ENCODE results near the gene PTPN14.
A peak's percentile ranks its signal among the peaks of the same experiment; 100 is the strongest.

The PTPN14 gene

DNA sequence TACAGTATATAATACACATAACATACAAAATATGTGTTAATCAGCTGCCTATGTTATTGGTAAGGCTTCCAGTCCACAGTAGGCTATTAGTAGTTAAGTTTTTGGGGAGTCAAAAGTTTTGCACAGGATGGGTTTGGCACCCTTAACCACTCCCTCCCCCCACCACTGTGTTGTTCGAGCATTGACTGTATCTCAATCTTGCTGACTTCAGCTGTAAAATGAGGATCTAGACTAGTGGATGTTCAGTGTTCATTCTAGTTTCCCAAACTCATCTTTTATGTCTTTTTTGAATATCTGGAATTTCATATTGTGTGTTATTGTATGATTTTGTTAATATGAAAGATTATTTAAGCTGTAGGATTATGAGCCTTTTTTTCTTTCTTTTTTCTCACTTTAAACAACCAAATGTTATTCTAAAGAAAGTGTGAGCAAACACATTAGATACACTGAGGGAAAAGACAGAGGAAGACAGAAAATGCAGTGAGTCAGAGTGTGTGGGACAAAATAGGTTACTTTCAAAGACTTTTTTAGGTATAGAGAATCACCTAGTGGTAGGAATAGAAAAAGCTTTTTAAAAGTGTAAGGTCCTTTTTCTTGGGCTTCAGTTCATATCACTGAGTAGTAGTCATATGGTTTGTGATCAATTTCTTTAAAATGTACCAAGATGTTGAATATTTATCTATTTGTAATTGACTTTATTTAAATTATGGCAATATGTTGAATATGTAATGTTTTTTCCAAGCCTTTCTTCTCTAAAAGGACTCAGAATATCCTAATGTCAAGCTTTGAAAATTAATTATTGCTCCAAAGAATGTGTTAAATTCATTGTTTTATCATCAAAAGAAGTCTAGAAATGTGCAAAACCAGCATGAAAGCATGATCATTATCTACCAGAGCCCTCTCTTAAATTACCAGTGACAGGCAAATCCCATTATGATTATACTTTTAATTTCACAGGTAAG, 33.7 kb upstream of the PTPN14 start:
- peak; percentile 53 for DNase-seq (ENCODE audit: low read depth)
- H3K4me3 ChIP-seq (ENCODE audit: low read depth, low read length) = no peak overlapping the region
- TF ChIP-seq, protein P1, sequence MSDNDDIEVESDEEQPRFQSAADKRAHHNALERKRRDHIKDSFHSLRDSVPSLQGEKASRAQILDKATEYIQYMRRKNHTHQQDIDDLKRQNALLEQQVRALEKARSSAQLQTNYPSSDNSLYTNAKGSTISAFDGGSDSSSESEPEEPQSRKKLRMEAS (IDR thresholded peaks at IDR 0.05; ENCODE audit: low read depth, low read length) = no peak
- TF ChIP-seq, protein P2, sequence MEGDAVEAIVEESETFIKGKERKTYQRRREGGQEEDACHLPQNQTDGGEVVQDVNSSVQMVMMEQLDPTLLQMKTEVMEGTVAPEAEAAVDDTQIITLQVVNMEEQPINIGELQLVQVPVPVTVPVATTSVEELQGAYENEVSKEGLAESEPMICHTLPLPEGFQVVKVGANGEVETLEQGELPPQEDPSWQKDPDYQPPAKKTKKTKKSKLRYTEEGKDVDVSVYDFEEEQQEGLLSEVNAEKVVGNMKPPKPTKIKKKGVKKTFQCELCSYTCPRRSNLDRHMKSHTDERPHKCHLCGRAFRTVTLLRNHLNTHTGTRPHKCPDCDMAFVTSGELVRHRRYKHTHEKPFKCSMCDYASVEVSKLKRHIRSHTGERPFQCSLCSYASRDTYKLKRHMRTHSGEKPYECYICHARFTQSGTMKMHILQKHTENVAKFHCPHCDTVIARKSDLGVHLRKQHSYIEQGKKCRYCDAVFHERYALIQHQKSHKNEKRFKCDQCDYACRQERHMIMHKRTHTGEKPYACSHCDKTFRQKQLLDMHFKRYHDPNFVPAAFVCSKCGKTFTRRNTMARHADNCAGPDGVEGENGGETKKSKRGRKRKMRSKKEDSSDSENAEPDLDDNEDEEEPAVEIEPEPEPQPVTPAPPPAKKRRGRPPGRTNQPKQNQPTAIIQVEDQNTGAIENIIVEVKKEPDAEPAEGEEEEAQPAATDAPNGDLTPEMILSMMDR (IDR thresholded peaks at IDR 0.05; ENCODE audit: low read depth, low read length) = peak; percentile 49

DNA sequence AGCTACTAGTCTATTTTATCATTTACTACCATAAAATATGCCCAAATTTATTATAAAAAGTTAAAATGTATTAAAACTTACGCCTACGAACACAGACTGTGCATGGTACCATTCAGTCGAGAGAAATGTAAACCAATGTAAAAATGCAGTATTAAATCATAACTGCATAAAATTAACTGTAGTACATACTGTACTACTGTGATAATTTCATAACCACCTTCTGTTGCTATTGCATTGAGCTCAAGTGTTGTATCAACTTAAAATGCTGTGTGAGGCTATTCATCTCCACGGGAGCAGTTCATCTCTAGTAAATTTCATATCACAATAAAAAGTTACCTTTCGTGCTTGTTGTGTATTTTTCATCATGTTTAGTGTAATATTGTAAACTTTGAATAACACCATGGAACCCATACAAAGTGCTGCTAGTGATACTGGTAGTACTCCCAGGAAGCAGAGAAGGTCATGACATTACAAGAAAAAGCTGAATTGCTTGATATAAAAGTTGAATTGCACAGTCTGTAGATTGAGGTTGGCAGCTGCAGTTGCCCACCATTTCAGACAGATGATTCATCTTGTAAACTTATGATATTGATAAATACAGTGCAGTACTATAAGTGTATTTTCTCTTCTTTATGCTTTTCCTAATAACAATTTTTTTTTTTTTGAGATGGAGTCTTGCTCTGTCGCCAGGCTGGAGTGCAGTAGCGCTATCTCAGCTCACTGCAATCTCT, 32.6 kb upstream of the PTPN14 start:
- no peak for DNase-seq (ENCODE audit: low read depth)
- no peak overlapping the region for H3K4me3 ChIP-seq (ENCODE audit: low read depth, low read length)
- TF ChIP-seq, protein P1 (IDR thresholded peaks at IDR 0.05; ENCODE audit: low read depth, low read length) = no peak
- TF ChIP-seq POLR2A (IDR thresholded peaks at IDR 0.05; ENCODE audit: extremely low read depth, insufficient read length) (no peak), MYC (IDR thresholded peaks at IDR 0.05; ENCODE audit: low read depth, low read length) (no peak)
- TF ChIP-seq, protein P2 (IDR thresholded peaks at IDR 0.05; ENCODE audit: low read depth, low read length) = no peak

DNA sequence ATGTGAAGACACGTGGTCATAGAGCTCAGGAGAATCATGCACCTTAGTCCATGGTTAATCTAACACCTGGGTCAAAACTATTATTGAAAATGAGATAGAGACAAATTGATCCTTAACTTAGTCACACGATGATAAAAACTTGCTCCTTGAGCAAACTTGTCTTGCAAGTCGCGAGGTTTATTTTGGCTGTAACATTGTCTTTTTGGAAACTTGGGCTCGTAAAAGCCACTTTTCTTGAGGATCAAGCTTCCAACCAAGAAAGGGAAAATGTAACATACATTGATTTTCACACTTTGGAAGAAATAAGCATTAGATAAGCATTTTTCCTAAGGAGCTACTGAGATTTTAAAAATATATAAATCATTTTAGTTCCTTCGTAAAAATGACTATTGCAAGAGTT, 31.7 kb upstream of the PTPN14 start:
- TF ChIP-seq MYC (IDR thresholded peaks at IDR 0.05; ENCODE audit: low read depth, low read length) = no peak
- TF ChIP-seq, protein P2 (IDR thresholded peaks at IDR 0.05; ENCODE audit: low read depth, low read length) = no peak
- TF ChIP-seq POLR2A (IDR thresholded peaks at IDR 0.05; ENCODE audit: extremely low read depth, insufficient read length) = no peak
- TF ChIP-seq, protein P1 (IDR thresholded peaks at IDR 0.05; ENCODE audit: low read depth, low read length) = no peak

DNA sequence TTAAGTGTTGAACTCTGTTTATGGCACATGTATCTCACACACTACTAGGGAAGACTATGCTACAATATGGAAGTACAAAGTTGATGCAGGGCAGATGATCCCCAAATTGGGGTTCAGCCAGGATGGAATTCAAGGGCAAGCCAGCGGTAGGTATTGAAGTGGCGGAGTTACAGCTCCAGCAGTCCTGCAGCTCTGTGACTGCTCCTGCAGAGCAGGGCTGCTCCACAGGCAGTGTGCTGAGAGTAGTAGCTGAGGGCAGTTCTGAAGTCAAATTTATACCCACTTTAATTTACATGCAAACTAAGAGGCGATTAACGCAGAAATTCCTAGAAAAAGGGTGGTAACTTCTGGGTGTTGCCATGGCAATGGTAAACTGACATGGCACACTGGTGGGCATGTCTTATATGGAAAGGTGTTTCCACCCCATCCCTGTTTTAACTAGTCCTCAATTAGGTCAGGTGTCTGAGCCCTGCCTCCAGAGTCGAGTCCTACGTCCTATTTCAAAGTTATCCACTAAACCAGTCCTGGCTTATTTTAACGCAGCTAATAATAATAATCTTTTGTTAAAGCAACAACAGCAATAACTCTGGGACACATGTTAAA, 31.0 kb upstream of the PTPN14 start:
- H3K4me3 ChIP-seq (ENCODE audit: low read depth, low read length) = no peak overlapping the region
- TF ChIP-seq, protein P2 (IDR thresholded peaks at IDR 0.05; ENCODE audit: low read depth, low read length) = no peak
- TF ChIP-seq, protein P1 (IDR thresholded peaks at IDR 0.05; ENCODE audit: low read depth, low read length) = no peak
- TF ChIP-seq MYC (IDR thresholded peaks at IDR 0.05; ENCODE audit: low read depth, low read length) = no peak
- TF ChIP-seq POLR2A (IDR thresholded peaks at IDR 0.05; ENCODE audit: extremely low read depth, insufficient read length) = no peak
- no peak for DNase-seq (ENCODE audit: low read depth)

More for the DNA sequence above, 31.7 kb upstream of the PTPN14 start:
- no peak overlapping the region for H3K4me3 ChIP-seq (ENCODE audit: low read depth, low read length)
- no peak for DNase-seq (ENCODE audit: low read depth)

DNA sequence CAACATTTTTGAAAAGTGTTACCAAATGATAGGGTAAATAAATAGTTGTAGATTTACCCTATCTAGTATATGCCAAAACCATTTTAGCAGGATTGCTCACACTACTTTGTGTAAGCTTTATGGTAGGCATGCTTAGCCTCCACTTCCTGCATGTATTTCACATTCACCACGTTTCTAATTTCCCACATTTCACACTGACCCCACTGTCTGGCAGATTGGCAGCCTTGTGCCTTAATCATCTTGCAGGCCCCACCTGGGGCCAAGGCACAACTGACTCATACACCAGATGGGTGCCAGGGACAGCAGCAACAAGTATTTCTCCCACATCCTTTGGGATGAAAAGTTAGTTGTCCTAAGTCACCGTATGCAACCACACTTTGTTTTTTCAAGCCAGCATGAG, 30.4 kb upstream of the PTPN14 start:
- TF ChIP-seq MYC (IDR thresholded peaks at IDR 0.05; ENCODE audit: low read depth, low read length) (no peak), POLR2A (IDR thresholded peaks at IDR 0.05; ENCODE audit: extremely low read depth, insufficient read length) (no peak)
- TF ChIP-seq, protein P1 (IDR thresholded peaks at IDR 0.05; ENCODE audit: low read depth, low read length) = no peak
- TF ChIP-seq, protein P2 (IDR thresholded peaks at IDR 0.05; ENCODE audit: low read depth, low read length) = no peak
- no peak overlapping the region for H3K4me3 ChIP-seq (ENCODE audit: low read depth, low read length)
- DNase-seq (ENCODE audit: low read depth) = peak; percentile 32

Data from NB4 (cell line).